DND-41 (cell line): ENCODE data around the gene IGSF11.

Source experiments
- EZH2 ChIP-seq: IDR thresholded peaks from 3 replicates; pipeline ENCODE4 v1.6.1; 2012; ENCODE audit warnings: borderline replicate concordance, low read depth, mild to moderate bottlenecking, moderate library complexity, low read length, inconsistent platforms; ENCODE audit not compliant: severe bottlenecking
- TF ChIP-seq, protein P1 (sequence below): IDR thresholded peaks from 2 replicates; pipeline ENCODE4 v1.5.1; 2012; ENCODE audit warnings: borderline replicate concordance, low read length, moderate library complexity, mild to moderate bottlenecking; ENCODE audit not compliant: poor library complexity, severe bottlenecking; ENCODE audit errors: extremely low read depth

DNA sequence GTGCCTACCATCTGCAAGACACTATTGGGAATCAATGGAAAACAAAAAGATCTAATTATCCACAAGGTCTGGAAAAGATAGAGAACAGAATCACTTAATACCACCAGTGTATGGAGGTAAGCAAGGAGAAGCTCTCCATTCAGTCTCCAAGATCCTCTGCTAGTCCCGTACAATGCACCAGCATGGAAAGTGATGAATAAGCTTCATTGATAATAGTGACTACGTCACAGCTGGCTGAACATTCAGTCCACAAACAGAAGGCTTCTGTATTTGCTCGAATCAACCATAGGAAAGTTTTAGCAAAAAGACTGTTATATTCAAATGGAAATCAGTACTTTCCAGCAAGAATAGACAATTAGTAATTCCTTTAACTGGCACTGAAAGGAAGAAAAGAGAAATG lies 42.9 kb downstream of the IGSF11 start:
- TF ChIP-seq, protein P1, sequence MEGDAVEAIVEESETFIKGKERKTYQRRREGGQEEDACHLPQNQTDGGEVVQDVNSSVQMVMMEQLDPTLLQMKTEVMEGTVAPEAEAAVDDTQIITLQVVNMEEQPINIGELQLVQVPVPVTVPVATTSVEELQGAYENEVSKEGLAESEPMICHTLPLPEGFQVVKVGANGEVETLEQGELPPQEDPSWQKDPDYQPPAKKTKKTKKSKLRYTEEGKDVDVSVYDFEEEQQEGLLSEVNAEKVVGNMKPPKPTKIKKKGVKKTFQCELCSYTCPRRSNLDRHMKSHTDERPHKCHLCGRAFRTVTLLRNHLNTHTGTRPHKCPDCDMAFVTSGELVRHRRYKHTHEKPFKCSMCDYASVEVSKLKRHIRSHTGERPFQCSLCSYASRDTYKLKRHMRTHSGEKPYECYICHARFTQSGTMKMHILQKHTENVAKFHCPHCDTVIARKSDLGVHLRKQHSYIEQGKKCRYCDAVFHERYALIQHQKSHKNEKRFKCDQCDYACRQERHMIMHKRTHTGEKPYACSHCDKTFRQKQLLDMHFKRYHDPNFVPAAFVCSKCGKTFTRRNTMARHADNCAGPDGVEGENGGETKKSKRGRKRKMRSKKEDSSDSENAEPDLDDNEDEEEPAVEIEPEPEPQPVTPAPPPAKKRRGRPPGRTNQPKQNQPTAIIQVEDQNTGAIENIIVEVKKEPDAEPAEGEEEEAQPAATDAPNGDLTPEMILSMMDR, result no peak
- TF ChIP-seq EZH2, result no peak
